Iris pigment epithelial cell (primary cell): ENCODE data around the gene ZNF28.
A peak's percentile ranks its signal among the peaks of the same experiment; 100 is the strongest.
"Not testable (repeated sequence)": the region's sequence is repeated elsewhere in the genome, so short reads cannot be mapped to it uniquely, and the experiment has no call there.

Experiments
- DNase-seq: peaks from one replicate; pipeline ENCODE4 v3.0.0-alpha.2; 2011; ENCODE audit warnings: low read depth

The ZNF28 gene

DNA sequence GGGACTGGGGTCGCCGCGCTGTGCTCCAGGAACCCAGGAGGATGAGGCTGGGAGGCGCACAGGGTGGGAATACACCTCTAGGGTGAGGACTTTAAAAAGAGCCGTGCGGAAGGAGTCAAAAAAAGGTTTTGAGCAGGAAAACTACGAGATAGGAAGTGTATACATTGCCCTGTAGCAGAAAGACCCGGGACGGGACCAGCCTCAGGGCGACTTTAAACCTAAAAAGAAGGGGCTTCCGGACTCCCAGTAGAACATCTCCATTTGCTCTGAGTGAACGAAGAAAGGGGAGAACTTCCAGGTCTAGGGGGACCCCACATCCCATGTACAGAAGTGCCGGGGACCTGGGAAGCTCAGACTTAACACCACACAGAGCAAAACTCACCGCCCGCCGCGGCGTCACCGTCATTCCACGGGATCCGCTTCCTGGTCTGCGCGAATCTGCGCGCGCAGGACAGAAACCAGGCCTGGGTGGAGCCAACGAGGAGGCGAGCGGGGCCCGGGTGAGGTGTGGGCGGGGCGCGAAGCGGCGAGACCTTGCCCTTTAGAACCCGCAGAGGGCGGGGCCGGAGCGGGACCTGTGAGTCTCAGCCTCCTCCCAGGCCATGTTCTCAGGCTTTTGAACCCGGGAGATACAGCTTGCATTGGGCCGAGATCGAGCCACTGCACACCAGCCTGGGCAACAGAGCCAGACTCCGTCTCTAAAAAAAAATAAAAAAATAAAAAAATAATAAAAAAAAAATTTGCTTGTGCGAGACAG, at the start of gene ZNF28:
Gene ZNF28 (minus strand): TSS at position 430 of the 757 bp plus-strand sequence. CDS start 3,675 bp downstream, outside the sequence.
- peak; percentile 34 for DNase-seq

DNA sequence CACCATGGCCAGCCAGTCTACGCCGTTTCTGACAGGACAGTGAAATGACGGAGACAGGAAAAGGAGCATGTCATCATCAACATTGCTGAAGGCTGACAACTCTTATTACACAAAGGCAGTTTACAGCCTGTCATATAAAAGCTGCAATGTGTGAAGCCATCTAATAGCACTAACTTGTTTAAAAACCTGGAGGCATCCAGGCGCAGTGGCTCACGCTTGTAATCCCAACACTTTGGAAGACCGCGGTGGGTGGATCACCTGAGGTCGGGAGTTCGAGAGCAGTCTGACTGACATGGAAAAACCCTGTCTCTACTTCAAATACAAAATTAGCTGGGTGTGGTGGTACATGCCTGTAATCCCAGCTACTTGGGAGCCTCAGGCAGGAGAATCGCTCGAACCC, 46.6 kb upstream of the ZNF28 start:
- not testable (repeated sequence) for DNase-seq

DNA sequence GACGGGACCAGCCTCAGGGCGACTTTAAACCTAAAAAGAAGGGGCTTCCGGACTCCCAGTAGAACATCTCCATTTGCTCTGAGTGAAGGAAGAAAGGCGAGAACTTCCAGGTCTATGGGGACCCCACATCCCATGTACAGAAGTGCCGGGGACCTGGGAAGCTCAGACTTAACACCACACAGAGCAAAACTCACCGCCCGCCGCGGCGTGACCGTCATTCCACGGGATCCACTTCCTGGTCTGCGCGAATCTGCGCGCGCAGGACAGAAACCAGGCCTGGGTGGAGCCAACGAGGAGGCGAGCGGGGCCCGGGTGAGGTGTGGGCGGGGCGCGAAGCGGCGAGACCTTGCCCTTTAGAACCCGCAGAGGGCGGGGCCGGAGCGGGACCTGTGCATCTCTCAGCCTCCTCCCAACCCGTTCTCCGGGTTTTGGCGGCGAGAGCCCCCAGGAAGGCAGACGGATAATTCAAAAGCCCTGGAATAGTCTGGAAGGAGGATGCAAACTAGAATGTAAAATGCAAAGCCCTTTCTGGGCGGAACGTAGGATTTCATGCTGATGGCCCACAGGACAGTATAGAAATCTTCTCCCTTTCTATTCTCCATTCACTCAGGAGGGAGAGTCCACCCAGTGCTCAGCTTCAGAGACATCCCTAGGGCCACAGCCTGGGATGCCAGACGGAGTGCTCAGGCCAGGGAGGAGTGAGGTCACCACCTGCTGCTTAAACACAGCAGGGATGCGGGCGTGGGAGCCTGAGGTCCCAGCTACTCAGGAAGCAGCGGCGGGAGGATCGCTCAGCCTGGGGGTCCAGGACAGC, 36.2 kb upstream of the ZNF28 start, which contains the start of gene ZNF468:
Gene ZNF468 (minus strand): TSS at position 242 of the 814 bp plus-strand sequence. CDS start 3,347 bp downstream, outside the sequence.
- DNase-seq = peak; percentile 64

DNA sequence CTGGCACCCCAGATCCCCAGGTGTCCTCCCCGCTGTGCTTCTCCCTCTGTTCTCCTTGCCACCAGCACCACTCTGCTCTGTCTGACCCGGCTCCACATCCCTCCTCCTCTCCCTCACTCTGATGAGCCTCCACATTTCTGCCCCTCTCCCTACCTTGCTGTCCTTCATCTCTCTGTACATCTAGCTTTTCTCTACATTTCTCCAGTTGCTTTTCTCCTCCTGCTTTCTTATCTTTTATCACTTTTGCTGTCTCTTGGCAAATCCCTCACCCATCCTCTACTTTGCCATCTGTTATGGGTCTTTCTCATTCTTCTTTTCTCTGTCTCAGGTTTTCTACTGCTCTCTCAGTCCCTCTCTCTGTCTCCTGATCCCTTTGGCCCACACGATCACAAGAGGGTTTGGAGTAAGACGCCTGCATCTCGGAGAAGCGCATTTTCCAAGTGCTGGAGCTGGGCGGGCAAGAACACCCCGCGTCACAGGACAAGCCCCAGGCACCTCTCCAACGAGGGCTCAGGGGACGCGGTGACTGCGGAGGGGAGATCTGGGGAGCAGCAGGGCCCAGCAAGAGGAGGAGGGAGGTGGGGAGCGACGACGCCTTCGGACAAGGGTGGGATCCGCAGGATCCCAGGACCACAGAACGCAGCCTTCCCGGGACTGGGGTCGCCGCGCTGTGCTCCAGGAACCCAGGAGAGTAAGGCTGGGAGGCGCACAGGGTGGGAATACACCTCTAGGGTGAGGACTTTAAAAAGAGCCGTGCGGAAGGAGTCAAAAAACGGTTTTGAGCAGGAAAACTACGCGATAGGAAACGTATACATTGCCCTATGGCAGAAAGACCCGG, 35.3 kb upstream of the ZNF28 start:
- DNase-seq = peak; percentile 24

DNA sequence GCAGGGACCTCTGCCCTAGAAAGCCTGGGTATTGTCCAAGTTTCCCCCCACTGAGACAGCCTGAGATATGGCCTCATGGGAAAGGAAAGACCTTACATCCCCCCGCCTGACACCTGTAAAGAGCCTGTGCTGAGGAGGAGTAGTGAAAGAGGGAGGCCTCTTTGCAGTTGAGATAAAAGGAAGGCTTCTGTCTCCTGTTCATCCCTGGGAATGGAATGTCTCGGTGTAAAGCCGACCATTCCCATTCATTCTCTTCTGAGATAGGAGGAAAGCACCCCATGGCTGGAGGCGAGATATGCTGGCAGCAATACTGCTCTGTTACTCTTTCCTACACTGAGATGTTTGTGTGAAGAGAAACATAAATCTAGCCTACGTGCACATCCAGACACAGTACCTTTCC, 25.9 kb upstream of the ZNF28 start:
- not testable (repeated sequence) for DNase-seq

DNA sequence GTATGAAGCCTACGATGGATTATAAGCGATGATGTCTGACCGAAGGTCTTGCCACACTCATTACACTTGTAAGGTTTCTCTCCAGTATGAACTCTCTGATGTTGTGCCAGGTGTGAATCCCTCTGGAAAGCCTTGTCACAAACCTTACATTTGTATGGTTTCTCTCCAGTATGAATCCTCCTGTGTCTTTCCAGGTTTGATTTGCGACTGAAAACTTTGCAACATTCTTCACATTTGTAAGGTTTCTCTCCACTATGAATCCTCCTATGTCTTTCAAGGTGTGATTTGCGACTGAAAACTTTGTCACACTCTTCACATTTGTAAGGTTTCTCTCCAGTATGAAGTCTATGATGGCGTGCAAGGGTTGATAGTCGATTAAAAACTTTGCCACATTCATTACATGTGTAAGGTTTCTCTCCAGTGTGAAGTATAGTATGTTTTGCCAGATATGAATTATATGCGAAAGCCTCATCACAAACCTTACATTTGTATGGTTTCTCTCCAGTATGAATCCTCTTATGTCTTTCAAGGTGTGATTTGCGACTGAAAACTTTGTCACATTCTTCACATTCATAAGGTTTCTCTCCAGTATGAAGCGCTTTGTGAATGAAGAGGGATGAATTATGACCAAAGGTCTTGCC, 19.5 kb upstream of the ZNF28 start:
- not testable (repeated sequence) for DNase-seq

DNA sequence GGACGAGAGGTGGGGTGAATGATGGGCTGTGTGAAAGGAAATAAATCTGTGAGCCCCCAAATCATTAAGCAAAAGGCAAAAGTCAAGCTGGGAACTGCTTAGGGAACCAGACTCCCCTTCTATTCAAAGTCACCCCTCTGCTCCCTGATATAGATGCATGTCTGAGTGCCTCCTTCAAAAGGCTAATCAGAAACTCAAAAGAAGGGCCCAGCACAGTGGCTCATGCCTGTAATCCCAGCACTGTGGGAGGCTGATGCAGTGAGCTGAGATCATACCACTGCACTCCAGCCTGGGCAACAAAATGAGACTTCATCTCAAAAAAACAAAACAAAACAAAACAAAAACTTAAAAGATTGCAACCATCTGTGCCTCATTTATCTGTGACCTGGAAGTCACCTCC, 12.9 kb upstream of the ZNF28 start:
- DNase-seq = not testable (repeated sequence)

DNA sequence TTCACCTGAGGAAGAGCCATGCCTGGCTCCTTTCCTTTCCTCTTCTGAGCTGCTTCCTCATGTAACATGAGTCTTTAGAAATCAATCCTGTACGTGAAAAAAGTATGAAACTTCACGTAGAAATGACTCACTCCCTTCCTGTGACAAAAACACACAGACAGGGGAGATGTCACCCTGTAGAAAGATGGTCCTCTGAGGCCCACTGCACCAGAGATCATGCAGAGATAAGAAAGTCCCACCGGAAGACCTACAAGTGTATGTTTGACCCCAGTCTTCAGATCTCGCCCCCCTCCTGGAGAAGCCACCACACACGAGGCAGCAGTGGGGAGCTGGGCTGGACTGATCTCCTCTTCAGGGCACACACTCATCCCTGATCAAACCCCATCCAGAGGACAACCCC, 12.1 kb upstream of the ZNF28 start:
- peak; percentile 1 for DNase-seq

DNA sequence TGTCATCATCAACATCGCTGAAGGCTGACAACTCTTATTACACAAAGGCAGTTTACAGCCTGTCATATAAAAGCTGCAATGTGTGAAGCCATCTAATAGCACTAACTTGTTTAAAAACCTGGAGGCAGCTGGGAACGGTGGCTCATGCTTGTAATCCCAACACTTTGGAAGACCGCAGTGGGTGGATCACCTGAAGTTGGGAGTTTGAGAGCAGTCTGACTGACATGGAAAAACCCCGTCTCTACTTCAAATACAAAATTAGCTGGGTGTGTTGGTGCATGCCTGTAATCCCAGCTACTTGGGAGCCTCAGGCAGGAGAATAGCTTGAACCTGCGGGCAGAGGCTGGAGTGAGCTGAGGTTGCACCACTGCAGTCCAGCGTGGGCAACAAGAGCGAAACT, 8.4 kb upstream of the ZNF28 start:
- not testable (repeated sequence) for DNase-seq

DNA sequence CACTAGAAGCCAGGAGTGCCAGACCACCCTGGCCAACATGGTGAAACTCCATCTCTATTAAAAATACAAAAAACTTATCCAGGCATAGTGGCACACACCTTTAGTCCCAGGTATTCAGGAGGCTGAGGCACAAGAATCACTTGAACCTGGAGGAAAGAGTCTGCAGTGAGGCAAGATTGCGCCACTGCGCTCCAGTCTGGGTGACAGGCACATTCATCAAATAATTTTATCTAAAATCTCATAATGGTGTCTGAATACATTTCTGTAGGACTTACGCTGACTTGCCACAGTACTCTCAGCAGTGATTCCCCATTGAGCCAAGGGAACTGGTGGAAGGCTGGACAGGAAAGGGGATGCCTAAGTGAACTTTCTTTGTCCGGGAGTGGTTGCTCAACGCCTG, 4.3 kb upstream of the ZNF28 start:
- no peak for DNase-seq

DNA sequence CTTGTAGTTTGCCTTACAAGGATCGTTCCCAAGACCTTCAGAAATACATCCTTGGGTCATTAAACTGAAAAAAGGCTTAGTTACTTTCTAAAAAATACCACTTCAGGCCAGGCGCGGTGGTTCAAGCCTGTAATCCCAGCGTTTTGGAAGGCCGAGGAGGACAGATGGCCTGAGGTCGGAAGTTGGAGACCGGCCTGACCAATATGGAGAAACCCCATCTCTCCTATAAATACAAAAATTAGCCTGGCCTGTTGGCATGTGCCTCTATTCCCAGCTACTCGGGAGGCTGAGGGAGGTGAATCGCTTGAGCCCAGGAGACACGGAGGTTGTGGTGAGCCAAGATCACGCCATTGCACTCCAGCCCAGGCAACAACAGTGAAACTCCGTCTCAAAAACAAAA, 2.2 kb upstream of the ZNF28 start:
- no peak for DNase-seq

DNA sequence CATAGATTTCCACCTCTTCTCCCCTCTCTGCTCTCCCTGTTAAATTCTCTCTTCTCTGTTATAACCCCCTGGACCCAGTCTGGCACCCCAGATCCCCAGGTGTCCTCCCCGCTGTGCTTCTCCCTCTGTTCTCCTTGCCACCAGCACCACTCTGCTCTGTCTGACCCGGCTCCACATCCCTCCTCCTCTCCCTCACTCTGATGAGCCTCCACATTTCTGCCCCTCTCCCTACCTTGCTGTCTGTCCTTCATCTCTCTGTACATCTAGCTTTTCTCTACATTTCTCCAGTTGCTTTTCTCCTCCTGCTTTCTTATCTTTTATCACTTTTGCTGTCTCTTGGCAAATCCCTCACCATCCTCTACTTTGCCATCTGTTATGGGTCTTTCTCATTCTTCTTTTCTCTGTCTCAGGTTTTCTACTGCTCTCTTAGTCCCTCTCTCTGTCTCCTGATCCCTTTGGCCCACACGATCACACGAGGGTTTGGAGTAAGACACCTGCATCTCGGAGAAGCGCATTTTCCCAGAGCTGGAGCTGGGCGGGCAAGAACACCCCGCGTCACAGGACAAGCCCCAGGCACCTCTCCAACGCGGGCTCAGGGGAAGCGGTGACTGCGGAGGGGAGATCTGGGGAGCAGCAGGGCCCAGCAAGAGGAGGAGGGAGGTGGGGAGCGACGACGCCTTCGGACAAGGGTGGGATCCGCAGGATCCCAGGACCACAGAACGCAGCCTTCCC, 795 bp downstream of the ZNF28 start:
- DNase-seq = peak; percentile 34

DNA sequence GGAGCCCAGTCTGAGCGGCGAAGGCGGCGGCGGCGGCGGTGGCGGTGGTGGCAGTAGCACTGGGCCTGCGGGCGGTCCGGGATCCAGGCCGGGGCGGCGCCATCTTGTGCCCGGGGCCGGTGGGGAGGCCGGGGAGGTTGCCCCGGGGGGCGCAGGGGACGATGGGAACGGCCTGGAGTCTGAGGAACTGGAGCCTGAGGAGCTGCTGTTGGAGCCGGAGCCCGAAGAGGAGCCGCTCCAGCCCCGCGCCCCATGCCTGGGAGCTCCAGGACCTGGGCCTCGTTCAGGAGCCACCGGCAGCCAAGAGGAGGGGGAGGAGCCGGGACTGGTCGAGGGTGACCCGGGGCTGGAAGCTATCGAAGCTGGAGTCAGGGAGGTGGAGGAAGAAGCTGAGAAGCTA, 11.6 kb downstream of the ZNF28 start:
- DNase-seq = no peak

DNA sequence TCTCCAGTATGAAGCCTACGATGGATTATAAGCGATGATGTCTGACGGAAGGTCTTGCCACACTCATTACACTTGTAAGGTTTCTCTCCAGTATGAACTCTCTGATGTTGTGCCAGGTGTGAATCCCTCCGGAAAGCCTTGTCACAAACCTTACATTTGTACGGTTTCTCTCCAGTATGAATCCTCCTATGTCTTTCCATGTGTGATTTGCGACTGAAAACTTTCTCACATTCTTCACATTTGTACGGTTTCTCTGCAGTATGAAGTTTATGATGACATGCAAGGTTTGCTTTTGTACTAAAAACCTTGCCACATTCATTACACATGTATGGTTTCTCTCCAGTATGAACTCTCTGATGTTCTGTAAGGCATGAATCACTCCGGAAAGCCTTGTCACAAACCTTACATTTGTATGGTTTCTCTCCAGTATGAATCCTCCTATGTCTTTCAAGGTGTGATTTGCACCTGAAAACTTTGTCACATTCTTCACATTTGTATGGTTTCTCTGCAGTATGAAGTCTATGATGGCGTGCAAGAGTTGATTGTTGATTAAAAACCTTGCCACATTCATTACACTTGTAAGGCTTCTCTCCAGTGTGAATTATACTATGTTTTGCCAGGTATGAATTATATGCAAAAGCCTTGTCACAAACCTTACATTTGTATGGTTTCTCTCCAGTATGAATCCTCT, 21.3 kb downstream of the ZNF28 start:
- DNase-seq = not testable (repeated sequence)

DNA sequence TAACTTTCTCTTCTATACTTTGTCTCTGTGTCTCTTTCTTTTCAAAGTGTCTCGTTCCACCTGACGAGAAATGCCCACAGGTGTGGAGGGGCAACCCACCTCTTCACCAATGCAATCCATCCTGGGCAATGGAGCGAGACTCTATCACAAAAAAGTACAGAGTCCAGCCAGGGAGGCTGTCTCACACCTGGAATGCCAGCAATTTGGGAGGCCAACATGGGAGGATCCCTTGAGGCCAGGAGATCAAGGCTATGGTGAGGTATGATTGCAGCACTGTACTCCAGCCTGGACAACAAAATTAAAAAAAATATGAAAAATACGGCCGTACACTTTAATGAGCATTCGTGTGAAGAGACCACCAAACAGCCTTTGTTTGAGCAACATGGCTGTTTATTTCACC, 32.0 kb downstream of the ZNF28 start:
- DNase-seq = no peak

DNA sequence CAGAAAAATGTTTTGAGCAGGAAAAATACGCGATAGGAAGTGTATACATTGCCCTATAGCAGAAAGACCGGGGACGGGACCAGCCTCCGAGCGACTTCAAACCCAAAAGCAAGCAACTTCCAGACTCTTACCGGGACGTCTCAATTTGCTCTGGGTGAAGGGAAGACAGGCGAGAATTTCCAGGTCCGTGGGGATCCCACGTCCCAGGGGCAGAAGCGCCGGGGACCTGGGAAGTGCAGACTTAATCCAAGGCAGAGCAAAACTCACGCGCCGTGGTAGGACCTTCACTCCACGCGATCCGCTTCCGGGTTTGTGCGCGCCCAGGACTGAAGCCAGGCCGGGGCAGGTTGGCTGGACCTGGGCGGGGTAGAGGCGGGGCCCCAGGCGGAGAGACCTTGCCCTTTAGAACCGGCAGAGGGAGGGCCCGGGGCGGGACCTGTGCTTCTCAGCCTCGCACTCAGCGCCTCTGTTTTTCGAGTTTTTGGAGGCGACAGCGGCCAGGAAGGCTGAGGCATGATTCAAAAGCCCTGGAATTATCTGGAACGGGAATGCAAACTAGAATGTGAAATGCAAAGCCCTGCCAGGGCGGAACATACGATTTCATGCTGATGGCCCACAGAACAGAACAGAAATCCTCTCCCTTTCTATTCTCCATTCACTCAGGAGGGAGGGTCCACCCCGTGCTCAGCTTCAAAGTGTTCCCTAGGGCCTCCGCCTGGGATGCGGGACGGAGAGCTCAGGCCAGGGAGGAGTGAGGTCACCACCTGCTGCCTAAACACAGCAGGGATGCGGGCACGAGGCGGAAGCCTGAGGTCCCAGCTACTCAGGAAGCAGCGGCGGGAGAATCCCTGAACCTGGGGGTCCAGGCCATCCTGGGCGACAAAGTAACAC, 34.7 kb downstream of the ZNF28 start, which contains the start of gene ZNF600:
Gene ZNF600 (minus strand): TSS at position 328 of the 891 bp plus-strand sequence. CDS start 7,903 bp downstream, outside the sequence.
- peak; percentile 65 for DNase-seq

DNA sequence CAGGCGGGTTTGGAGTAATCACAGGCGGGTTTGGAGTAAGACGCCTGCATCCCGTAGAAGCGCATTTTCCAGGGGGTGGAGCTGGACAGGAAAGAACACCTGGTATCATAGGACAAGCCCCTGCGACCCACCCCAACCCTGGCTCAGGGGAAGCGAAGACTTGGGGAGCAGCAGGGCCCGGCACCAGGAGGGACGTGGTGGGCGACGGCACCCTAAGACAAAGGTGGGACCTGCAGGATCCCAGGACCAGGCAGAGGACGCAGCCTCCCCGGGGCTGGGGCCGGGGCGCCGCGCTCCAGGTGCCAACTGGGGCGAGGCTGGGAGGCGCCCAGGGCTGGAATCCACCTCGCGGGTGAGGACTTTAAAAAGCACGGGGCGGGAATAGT, 35.4 kb downstream of the ZNF28 start:
- DNase-seq = peak; percentile 1

DNA sequence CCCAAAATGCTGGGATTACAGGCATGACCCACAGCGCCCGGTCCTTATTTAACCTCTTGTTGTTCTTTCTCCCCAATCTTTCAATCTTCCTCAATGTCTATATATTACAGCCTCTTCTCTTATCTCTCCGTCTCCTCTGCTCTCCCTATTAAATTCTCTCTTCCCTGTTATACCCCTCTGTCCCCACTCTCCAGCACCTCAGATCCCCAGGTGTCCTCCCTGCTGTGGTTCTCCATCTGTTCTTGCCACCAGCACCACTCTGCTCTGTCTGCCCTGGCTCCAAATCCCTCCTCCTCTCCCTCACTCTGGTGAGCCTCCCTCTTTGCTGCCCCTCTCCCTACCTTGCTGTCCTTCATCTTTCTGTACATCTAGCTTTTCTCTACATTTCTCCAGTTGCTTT, 35.9 kb downstream of the ZNF28 start:
- no peak for DNase-seq

DNA sequence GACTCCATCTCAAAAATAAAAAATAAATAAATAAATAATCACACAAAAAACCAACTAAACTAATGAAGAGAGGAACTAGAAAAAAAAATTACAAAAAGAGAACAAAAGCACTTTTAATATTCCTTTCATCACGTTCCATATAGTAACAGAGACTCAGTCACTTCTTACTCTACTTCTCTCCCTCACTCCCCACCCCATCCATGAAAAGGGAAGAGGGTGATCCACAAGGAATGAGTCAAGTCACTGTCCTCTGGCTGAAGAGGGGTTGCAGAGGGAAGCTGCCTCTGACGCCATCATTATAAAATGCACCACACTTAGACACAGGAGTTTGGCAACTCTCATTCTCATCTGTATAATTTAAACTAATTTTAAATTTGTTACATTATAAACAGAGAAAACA, 38.6 kb downstream of the ZNF28 start:
- not testable (repeated sequence) for DNase-seq
